GM21526 (cell line): ENCODE data around the gene RHEX.
"Not testable (repeated sequence)": the region's sequence is repeated elsewhere in the genome, so short reads cannot be mapped to it uniquely, and the experiment has no call there.

Experiments
- ATAC-seq: cut with Tn5 transposase; IDR thresholded peaks from one replicate; pipeline ENCODE4 v1.9.1; 2021; ENCODE audit warnings: moderate library complexity; ENCODE audit not compliant: unreplicated experiment, low FRiP score

Gene RHEX, protein sequence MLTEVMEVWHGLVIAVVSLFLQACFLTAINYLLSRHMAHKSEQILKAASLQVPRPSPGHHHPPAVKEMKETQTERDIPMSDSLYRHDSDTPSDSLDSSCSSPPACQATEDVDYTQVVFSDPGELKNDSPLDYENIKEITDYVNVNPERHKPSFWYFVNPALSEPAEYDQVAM

DNA sequence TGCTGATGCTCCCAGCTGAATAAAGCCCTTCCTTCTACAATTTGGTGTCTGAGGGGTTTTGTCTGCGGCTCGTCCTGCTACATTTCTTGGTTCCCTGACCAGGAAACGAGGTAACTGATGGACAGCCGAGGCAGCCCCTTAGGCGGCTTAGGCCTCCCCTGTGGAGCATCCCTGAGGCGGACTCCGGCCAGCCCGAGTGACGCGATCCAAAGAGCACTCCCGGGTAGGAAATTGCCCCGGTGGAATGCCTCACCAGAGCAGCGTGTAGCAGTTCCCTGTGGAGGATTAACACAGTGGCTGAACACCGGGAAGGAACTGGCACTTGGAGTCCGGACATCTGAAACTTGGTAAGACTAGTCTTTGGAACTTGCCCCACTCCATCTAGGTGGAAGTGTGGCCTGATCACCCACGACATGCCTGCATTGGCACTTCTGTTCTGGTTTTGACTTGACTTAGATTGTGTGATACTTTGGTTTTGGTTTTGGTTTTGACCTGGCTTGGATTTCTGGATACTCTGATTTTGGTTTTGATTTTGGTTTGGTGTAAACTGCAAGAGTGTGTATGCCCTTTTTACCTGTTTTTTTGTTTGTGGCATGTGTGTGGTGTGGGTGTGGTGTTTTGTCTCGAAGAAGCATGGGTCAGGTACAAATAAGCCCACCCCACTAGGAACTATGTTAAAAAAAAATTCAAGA is at the start of gene RHEX:
TSS of gene RHEX (plus strand) at position 255 of the 692 bp plus-strand sequence. CDS start 44,656 bp downstream, outside the sequence.
- not testable (repeated sequence) for ATAC-seq

DNA sequence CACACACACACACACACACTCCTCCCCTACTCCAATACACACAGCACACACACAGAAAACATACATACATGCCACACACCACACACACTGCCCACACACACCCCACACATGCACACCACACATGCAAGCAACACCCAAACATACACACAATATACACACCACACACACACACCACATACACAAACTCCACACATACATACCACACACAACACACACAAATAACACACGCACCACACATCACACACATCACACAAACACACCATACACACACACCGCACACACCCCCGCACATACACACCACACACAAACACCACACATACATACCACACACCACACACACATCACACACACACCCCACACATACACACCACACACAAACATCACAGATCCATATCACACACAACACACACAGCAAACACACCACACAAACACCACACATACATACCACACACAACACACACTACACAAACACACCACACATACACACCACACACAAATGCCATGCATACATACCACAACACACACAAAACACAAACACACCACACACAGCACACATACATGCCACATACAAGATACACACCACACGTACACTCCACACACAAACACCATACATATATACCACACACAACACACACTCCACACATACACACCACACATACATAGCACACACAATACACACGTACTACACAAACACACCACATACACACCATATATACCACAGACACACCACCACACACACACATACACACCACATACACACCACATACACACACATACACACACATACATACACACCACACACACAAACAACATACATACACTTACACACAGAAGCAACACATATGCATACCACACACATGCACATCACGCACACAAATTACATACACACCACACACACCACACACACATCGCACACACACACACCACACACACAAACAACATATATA is 48.8 kb upstream of the RHEX start:
- no peak for ATAC-seq

DNA sequence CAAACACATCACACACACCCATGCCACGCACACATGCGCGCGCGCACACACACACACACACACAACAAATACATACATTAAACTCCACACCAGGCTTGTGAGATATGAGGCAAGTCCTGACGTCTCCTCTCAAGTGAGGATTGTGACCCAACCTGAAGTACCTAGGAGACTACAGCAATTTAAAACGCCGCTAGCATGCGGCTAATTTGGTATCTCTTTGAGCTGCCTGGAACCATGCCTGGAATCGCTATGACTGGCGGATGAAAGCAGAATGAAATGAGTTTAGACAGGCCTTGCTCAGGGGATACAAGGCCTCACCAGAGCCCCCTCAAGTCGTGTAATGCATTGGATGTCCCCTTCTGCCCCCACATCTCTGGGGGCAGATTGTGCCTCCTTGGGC is 48.1 kb upstream of the RHEX start:
- ATAC-seq: no peak

DNA sequence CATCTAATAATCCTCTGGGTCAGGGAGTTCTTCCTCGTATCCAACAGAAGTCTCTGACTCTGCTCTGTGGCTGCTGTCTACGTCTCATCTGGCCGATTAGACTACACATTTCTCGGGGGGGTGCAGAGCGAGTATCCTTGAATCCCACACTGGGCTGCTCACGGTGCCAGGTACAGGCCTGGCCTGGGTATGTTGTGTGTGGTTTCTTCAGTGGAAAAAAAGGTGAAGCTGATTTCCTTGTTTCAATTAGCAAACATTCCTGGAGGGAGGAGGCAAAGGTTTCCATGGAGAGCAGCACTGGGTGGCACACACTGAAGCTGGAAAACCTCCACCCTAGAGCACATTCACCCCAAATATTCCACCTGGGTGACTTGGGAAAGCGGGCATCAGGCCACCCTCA is 47.7 kb upstream of the RHEX start:
- no peak for ATAC-seq

DNA sequence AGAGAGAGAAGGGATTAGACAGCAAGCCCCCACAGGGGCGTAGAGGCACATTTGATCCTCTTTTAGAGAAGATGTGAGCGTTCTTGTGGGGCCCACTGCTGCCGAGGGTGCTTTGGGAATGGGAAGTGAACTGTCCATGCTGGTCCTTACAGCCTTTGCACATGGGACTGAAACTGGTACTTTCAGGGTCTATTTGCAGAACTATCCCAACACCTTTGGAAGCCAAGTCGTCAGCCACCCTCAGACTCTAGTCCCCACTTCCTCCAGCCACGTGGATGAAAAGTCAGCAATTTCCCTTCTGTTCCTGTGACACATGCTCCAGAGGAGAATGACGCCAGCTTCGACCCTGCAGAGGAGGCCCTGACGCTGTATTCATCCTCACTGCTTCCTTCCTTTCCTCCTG is 47.2 kb upstream of the RHEX start:
- no peak for ATAC-seq

DNA sequence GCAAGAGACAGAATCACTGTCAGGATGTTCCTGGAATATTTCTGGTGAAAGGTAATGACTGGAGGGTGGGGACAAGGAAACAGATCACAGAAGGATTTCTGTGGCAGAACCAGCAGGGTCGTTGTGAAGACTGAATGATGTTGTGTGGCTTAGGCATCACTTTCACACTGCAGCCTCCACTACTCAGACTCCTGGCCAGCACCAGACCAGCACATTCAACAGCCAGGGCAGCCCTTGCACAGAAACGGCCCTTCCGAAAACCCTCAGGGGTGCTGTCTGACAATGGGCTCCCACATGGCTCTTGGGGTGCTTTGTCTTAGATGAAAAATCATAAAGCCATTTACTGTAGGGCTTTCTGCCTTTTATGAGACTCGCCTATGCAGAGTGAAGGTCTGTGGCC is 46.0 kb upstream of the RHEX start:
- no peak for ATAC-seq

DNA sequence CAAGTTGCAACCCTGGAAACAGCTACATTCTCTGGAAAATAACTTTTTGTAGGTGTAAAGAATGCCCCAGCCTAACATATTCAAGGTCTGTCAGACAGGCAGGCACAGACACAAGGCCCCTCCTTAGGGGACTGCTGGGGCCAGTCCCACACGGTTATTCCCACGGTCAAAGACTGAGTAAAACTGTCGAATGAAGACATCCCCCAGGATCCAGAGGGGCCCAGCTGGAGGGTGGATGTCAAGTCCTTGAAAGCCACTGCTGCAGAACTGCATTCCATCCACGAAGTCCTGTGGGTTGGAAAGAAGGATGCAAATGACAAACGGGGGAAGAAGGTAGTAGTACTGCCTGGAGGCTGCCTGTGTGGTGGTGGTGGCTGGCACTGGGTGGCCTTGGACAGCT is 42.9 kb upstream of the RHEX start:
- ATAC-seq: no peak

DNA sequence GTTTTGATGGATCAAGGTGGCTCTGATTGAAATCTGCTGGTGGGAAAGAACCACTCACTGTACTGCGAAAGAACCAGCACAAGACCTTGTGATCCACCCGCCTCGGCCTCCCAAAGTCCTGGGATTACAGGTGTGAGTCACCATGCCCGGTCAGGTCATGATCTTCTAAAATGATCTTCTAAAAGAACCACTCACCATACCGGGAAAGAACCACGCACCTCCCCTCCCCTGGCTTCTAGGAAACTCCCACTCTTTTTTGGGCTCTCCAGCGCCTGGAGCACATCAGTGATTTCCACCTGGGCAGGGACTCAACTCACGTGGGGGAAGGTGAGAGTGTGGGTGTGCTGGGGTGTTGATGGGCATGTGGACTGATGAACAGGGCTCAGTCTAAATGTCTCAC is 41.9 kb upstream of the RHEX start:
- ATAC-seq: no peak

DNA sequence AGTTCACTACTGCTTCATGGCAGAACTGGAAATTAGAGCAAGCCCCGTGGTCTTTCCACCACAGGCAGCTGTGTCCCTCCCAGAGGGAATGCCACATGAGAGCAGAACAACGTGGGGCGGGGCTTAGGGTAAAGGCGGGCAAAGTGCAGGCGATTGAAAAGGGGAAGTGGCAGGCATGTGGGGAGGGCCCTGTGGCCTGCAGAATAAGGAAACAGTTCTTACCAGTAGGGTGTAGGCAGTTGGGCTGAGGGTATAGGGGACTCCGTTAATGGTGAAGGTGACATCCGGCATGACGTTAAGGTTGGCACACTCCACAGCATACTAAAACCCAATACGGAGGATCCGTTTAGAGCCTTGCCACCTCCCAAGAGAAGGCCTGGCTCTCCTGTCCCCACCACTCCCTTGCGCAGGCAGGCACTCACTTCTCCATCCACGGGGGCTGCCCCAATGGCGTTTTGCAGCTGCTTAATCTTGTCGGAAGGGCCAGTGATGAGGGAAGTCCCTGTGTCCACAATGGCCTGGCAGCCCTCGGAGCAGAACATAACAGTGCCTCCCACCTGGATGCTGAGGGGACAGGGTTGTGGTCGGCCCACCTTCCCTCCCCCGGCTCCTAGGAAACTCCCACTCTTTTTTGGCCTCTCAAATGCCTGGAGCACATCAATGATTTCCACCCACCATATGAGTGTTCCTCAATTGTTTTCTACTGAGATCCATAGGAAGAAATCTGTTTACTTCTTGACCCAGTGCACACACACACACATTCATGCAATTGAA is 40.7 kb upstream of the RHEX start:
- peak; percentile 90 for ATAC-seq

DNA sequence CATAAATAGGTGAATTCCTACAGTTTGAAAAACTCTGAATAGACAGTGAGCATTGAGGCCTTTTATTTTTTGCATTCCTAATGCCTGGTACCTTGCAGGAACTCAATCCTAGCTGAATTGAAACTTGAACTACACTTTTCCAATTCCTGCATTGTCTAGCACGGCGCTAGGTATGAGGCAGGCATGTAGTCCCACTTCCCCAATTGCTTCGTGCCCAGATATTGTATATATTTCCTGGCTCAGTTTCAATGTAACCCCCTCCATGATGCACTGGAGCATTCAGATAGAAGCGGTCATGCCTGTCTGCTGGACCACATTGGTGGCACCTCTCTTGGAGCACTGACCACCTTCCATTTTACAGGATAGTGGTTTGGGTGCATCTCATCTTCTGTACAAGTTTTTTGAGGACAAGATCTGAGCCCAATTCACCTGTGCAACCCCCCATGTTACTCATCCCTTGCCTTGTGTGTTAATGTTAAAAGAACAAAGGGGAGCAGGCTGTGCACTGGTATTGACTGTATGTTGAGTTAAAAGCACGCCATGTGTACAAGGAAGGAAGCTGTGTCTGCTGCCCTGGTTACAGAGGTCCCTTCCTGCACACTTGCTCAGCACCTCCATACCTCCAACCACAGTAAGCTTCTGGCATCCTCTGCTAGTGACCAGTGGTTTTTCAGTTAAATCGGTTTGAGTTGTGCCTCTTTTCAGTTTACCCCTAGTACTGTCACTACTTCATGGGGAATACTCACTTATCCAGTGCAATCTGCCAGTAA is 39.8 kb upstream of the RHEX start:
- ATAC-seq: no peak

DNA sequence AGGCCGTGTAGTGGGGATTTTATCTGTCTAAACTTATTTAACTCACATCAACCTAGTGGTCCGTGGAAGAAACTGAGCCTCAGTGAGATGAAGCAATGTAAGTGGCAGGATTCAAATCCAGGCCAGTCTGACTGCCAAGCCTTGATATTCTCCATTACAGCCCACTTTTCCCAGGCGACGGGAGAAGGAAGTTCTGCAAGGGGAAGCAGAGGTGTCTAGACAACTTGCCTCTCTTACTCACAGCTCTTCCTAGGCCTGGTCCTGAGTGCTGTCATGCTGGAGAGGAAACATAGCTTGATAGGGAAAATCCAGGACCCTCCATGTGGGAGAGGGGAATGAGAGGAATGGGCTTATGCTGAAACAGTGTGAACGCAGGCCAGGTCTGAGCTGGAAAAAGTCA is 38.4 kb upstream of the RHEX start:
- ATAC-seq: no peak

DNA sequence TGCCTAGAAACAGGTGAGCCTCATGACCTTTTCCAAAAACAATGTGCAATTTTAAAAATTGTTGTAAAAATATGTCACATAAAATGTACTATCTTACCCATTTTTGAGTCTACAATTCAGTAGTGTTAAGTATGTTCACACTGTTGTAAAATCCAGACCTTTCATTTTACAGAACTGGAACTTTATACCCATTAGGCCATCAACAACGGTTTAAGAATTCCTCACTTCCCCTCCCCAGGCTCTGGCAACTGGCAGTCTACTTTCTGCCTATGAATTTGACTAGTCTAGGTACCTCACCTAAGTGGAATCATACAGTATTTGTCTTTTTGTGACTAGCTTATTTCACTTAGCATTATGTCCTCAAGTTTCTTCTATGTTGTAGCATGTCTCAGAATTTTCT is 37.9 kb upstream of the RHEX start:
- no peak for ATAC-seq

DNA sequence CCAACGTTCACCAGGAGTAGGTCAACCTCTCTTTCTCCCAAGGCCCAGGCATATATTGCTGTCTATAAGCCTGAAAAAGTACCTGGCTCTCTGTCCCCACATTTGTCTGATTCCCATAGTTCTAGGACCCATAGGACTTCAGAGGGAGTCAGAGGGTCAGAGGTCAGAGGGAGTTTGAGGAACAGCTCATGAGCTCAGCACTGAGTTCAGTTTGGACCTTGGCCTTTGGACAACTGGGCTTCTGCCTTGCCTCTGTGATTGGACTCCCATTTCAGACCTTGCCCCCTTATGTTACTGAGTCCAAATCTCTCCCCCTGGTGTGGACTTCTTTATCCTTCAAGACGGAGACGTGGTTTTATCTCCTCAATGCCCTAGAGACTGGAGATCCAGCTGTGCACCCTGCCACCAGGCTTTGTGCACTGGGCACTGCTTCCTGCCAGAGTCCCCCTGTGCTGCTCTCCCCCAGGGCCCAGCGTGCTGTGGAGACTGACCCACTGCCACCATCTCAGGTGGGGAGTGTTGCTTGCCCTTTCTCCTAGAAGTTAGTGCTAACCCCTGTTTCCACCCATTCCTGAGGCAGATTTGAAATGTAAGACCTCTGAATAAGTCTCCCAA is 32.5 kb upstream of the RHEX start:
- ATAC-seq: no peak

DNA sequence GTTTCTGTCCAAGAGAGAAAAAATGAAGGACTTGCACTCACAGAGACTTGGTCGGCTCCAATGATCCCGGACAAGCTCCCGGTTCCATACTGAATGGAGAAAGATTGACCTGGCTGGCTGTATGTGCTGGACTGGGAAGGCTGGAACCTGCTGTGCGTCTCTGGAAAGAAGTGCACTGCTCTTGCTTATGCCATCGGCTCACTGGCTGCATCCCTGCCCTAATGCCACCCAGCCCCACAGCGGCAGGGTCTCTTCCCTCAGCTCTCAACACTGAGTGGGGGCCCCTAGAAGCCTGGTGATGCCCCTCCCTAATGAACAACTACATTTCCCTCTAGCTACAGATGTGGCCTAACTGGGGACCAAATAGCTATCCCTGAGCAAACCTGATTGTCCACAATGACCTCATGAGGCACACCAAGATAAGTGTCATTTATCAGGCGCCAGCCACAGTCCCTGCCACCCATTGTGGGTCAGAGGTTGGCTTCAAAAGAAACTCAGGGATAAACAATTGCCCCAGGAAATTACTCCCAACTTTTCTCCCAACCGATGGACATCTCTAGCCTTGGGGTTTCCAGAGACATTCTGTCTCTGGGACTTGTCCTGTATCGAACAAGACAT is 31.9 kb upstream of the RHEX start:
- no peak for ATAC-seq

DNA sequence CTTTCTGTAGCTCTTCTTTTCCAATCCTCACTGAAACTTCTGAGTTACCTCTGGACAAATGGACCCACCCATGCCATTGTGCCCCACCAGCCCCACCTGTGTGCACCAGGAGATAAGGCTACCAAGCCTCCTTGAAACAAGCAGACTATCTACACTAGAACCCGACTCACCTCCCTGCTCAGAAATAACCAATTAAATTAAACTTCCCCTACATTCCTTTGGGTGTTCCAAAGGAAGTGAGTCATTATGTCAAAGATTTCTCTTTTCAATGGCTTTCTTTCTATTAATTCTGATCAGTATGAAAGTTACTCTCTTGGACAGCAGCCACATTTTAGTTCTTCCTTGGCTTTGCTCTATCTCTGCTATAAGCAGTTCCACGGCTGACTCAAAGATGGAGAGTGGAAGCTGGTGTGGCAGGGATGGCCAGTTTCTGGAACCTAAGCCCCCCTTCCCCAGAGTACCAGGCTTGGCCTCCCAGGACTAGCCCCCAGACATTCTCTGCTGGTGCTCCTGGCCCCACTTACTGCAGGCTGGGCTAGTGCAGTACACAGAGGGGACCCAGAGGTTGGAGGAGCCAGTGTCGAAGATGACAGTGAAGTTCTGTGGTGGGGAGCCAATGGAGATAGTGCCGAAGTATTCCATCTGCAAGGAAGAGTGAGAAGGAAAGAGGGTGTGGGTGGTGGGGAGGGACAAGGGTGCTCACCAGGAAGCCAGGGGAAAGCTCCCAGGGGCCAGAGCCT is 31.2 kb upstream of the RHEX start:
- ATAC-seq: no peak

DNA sequence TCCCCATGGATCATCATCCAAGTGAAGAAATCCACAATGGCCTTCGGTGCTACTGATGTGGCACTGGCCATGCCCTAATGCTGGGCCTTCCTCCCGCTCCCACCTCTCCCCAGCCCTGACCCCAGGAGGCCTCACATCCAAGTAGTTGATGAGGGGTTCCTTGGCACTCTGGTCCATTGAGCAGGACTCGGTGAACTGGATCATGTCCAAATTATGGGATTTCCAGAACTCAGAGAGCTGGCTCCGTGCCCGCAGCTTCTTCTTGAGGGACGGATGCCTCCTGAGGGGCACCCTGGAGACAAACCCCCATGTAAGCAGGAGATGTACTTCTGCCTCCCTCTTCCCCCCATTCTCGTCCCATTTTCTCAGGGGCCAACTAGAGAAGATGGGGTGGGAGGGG is 30.2 kb upstream of the RHEX start:
- ATAC-seq: no peak

DNA sequence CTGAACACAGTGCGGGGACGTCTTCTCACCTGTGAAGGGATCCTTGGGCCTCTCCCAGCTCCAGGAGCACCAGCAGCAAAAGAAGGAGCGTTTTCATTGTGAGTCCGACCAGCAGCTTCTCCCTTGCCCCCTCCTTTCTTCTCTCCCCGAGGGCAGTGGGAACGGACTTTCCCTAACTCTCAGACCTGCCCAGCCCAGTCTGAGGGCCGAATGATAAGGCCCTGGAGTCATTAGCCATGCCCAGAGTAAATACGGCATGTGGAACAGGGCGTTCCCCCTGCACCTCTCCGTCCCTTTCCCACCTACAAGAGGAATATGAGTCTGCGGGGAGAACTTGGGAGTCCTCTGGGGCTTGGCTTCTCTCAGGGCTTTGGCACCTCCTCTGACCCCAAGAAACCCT is 29.3 kb upstream of the RHEX start, which contains the start of gene CTSE:
TSS of gene CTSE (minus strand) at position 201 of the 400 bp plus-strand sequence. CDS start at position 97, 104 bp downstream.
- ATAC-seq: no peak

DNA sequence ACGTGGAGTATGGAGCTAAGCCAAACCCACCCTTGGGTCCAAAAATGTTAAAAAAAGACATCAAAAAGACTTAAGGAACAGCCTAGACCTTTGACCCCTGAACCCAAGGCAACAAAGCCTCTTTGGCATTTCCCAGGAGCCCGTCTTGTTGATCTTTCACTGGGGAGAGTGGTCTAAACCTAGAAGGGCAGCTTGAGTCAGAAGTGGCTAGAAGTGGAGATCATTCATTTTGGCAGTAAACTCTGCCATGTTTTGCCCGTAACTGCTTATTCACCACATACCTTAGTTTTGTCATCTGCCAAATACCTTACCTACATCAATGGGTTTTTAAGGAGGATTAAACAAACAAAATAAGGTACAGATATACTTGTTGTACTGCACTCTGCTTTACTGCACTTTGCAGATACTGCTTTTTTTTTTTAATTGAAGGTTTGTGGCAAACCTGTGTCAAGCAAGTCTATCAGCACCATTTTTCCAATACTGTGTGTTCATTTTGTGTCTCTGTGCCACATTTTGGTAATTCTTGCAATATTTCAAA is 27.6 kb upstream of the RHEX start:
- ATAC-seq: no peak
